OCI-LY3 (cell line): ENCODE results near the gene ATG10.

Experiments
- H2AFZ ChIP-seq: fragments of 200-600, 300-600 bp; shearing (Covaris generic); 2 replicates; pipeline ENCODE4 v1.6.0; 2014; ENCODE audit warnings: antibody characterized with exemption, low read depth, low read length
- H3K27ac ChIP-seq: fragments of 200-600, 300-600 bp; sonication (generic); 2 replicates; pipeline ENCODE4 v1.5.1; 2014; ENCODE audit warnings: mild to moderate bottlenecking, low read length, moderate library complexity, mixed read lengths
- H3K27me3 ChIP-seq: fragments of 200-600, 300-600 bp; sonication (generic); 2 replicates; pipeline ENCODE4 v1.6.1; 2014; ENCODE audit warnings: low read depth, low read length, mixed read lengths
- H3K36me3 ChIP-seq: fragments of 200-600, 300-600 bp; sonication (generic); replicated peaks from 2 replicates; pipeline ENCODE3; 2014; ENCODE audit warnings: low read depth, low read length, mixed read lengths
- H3K4me1 ChIP-seq: fragments of 300-600, 200-600 bp; sonication (generic); 2 replicates; pipeline ENCODE4 v1.6.1; 2014; ENCODE audit warnings: low read length, mixed read lengths
- H3K4me2 ChIP-seq: fragments of 200-600, 300-600 bp; sonication (generic); 2 replicates; pipeline ENCODE4 v1.6.1; 2014; ENCODE audit warnings: low read length, mixed read lengths
- H3K4me3 ChIP-seq: fragments of 300-600, 200-600 bp; sonication (generic); 2 replicates; pipeline ENCODE4 v1.5.1; 2014; ENCODE audit warnings: antibody characterized with exemption, mild to moderate bottlenecking, low read length, moderate library complexity
- H3K79me2 ChIP-seq: fragments of 300-600, 200-600 bp; shearing (Covaris generic); 2 replicates; pipeline ENCODE4 v1.6.1; 2014; ENCODE audit warnings: mild to moderate bottlenecking, low read length, mixed read lengths
- H3K9ac ChIP-seq: fragments of 300-600, 200-600 bp; shearing (Covaris generic); 2 replicates; pipeline ENCODE4 v1.6.0; 2014; ENCODE audit warnings: mild to moderate bottlenecking, low read length, moderate library complexity
- H3K9me3 ChIP-seq: fragments of 200-600, 300-600 bp; shearing (Covaris generic); 2 replicates; pipeline ENCODE4 v1.6.1; 2014; ENCODE audit warnings: low read length, mixed read lengths; ENCODE audit not compliant: insufficient read depth
- H4K20me1 ChIP-seq: fragments of 200-600, 300-600 bp; sonication (generic); 2 replicates; pipeline ENCODE4 v1.6.1; 2016; ENCODE audit warnings: low read length, mixed read lengths; ENCODE audit not compliant: insufficient read depth
- CTCF ChIP-seq: fragments of 200-600, 300-600 bp; sonication (generic); IDR thresholded peaks from 2 replicates; pipeline ENCODE4 v1.5.1; 2014; ENCODE audit warnings: antibody characterized with exemption, low read length, low read depth
- EZH2phosphoT487 ChIP-seq: fragments of 200-600 bp; shearing (Covaris generic); IDR thresholded peaks from 2 replicates; pipeline ENCODE4 v1.6.1; 2018; ENCODE audit warnings: antibody characterized with exemption, mixed run types, low read depth

The ATG10 gene

DNA sequence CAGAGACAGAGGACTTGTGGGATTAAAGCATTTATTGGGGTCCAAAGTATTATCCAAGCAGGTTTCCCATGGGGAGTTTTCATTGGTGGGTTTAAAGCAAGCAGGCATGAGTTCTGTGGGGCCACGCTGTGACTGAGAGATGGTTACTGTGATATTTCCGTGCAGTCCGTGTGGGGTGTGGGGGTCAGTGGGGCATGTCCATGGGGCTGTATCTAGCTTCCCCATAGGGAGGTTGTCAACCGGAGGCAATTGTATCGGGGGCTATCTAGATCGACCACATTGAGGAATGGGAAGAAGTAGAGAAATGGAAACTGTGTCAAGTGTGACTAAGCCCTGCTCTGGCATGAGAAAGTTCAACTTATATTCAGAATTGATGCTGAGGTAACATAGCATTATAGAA is 313.4 kb downstream of the ATG10 start:
- H3K36me3 ChIP-seq, result no peaks in the 10 kb centered on the region
- H3K4me2 ChIP-seq, result no peak overlapping the region
- no peak for TF ChIP-seq EZH2phosphoT487
- TF ChIP-seq CTCF, result no peak
- no peak overlapping the region for H3K9ac ChIP-seq
- H2AFZ ChIP-seq, result no peak overlapping the region
- no peaks in the 10 kb centered on the region for H3K4me1 ChIP-seq
- H3K4me3 ChIP-seq, result no peak overlapping the region
- no peaks in the 10 kb centered on the region for H3K27me3 ChIP-seq
- no peaks in the 10 kb centered on the region for H4K20me1 ChIP-seq
- no peak overlapping the region for H3K27ac ChIP-seq
- H3K9me3 ChIP-seq, result no peaks in the 10 kb centered on the region
- H3K79me2 ChIP-seq, result no peaks in the 10 kb centered on the region

GRCh38 chr5:82287625-82288024 is 315.8 kb downstream of the ATG10 start:
- Histone ChIP-seq H3K4me3 (no peak overlapping the region), H3K4me2 (no peak overlapping the region), H4K20me1 (no peaks in the 10 kb centered on the region), H3K79me2 (no peaks in the 10 kb centered on the region), H3K36me3 (no peaks in the 10 kb centered on the region), H3K27ac (no peak overlapping the region), H3K27me3 (no peaks in the 10 kb centered on the region), H3K4me1 (no peaks in the 10 kb centered on the region), H2AFZ (no peak overlapping the region), H3K9ac (no peak overlapping the region), H3K9me3 (no peaks in the 10 kb centered on the region)
- TF ChIP-seq CTCF (no peak), EZH2phosphoT487 (no peak)

GRCh38 chr5:82290005-82290404 is 318.2 kb downstream of the ATG10 start:
- TF ChIP-seq CTCF (no peak), EZH2phosphoT487 (no peak)
- H3K9ac ChIP-seq, result no peak overlapping the region
- no peaks in the 10 kb centered on the region for H3K79me2 ChIP-seq
- H4K20me1 ChIP-seq, result no peaks in the 10 kb centered on the region
- no peak overlapping the region for H2AFZ ChIP-seq
- H3K4me3 ChIP-seq, result no peak overlapping the region
- H3K36me3 ChIP-seq, result no peaks in the 10 kb centered on the region
- H3K9me3 ChIP-seq, result no peaks in the 10 kb centered on the region
- H3K27ac ChIP-seq, result no peak overlapping the region
- H3K4me2 ChIP-seq, result no peak overlapping the region
- no peaks in the 10 kb centered on the region for H3K27me3 ChIP-seq
- no peaks in the 10 kb centered on the region for H3K4me1 ChIP-seq

DNA sequence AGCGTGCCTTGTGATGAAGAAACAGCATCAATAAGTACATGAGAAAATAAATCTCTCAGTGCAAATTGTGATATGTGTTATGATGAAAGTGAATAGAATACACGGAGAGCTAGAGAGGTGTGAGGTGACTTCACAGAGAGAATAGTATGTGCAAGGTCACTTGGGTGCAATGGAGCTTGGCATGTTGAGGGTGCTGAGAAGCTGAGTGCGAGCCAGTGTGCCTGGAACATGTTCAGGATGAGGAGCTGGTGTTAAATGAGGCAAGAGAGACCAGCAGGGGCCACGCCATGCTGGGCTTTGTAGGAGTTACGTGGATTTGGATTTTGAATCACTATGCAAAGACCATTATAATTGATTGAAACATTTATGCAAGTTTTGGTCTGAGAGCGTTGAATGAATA is 319.1 kb downstream of the ATG10 start:
- Histone ChIP-seq H3K79me2 (no peaks in the 10 kb centered on the region), H3K4me1 (peaks cover 3% of the 10 kb centered on the region; the same call in 1 of the 2 replicates), H3K27me3 (no peaks in the 10 kb centered on the region), H3K9ac (no peak overlapping the region), H3K4me3 (no peak overlapping the region), H2AFZ (no peak overlapping the region), H3K27ac (no peak overlapping the region), H3K4me2 (no peak overlapping the region), H4K20me1 (no peaks in the 10 kb centered on the region), H3K36me3 (no peaks in the 10 kb centered on the region), H3K9me3 (no peaks in the 10 kb centered on the region)
- TF ChIP-seq EZH2phosphoT487, result no peak

DNA sequence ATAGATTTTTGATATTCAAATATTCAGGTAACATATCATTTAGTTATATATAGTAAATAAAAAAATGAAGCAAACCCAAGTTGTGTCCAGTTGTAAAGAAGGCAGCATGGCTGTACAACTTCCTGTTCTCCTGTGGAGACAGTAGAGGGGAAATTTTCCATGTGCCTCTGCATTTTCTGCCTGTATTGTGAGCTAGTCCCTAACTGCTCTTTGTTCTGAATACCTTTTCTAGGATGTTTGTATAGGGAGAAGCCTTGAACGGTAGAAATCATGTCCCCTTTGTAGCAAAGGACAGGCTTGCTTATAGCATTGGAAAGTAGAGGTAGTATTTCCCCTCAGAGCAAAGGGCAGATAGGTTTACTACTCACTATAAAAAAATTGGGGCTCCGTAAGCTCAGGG is 319.6 kb downstream of the ATG10 start:
- no peaks in the 10 kb centered on the region for H3K36me3 ChIP-seq
- H3K9me3 ChIP-seq, result no peaks in the 10 kb centered on the region
- no peak overlapping the region for H3K27ac ChIP-seq
- no peak overlapping the region for H3K4me2 ChIP-seq
- no peaks in the 10 kb centered on the region for H3K79me2 ChIP-seq
- no peaks in the 10 kb centered on the region for H4K20me1 ChIP-seq
- no peak overlapping the region for H3K4me3 ChIP-seq
- no peak overlapping the region for H2AFZ ChIP-seq
- H3K4me1 ChIP-seq, result peaks cover 8% of the 10 kb centered on the region; the same call in 1 of the 2 replicates
- no peak overlapping the region for H3K9ac ChIP-seq
- H3K27me3 ChIP-seq, result no peaks in the 10 kb centered on the region
- TF ChIP-seq CTCF (no peak), EZH2phosphoT487 (no peak)
